HEK293 (cell line): ENCODE results near the gene CS.

Experiments used
- CTCF ChIA-PET: fragments of 350-600 bp; formaldehyde crosslinking; extraction: SDS; loops from one replicate; lab custom pipeline; 2021; ENCODE audit warnings: antibody characterized with exemption; lab: Yijun Ruan, JAX
- POLR2A ChIA-PET: fragments of 300-600 bp; formaldehyde crosslinking; extraction: SDS; loops from one replicate; lab custom pipeline; 2020; ENCODE audit warnings: antibody characterized with exemption, inconsistent platforms; lab: Yijun Ruan, JAX
- H3K27ac ChIP-seq: fragments of 200-500 bp; sonication (Bioruptor generic); 2 replicates; pipeline ENCODE4 v1.5.1; 2014; ENCODE audit warnings: low read depth, low read length, control low read depth, inconsistent platforms; ENCODE audit errors: extremely low read depth
- H3K36me3 ChIP-seq, 2 experiments: fragments of 200-500 bp in 1 of 2; sonication (Bioruptor generic) in 1 of 2; 1 replicate in 1 of 2; 2 replicates in 1 of 2; pipeline ENCODE4 v1.5.1; 2014 to 2017; ENCODE audit warnings: inconsistent platforms in 2 of 2, low read length in 2 of 2; ENCODE audit not compliant: control insufficient read depth in 2 of 2, insufficient read depth in 1 of 2
- H3K4me1 ChIP-seq: fragments of 200-500 bp; sonication (Bioruptor generic); 2 replicates; pipeline ENCODE4 v1.5.1; 2014; ENCODE audit warnings: mild to moderate bottlenecking, low read length, inconsistent platforms; ENCODE audit not compliant: control insufficient read depth, insufficient read depth
- H3K4me3 ChIP-seq: 2 replicates; pipeline ENCODE4 v1.5.1; 2011; ENCODE audit warnings: low read depth, mild to moderate bottlenecking, control low read depth, low read length, moderate library complexity
- H3K9me3 ChIP-seq: fragments of 200-500 bp; sonication (Bioruptor generic); 2 replicates; pipeline ENCODE4 v1.5.1; 2014; ENCODE audit warnings: low read depth, low read length, inconsistent platforms; ENCODE audit not compliant: control insufficient read depth, insufficient read depth
- PRDM1 ChIP-seq: fragments of 450-650 bp; formaldehyde crosslinking; IDR thresholded peaks from 2 replicates; pipeline ENCODE4; 2016; ENCODE audit warnings: missing biosample characterization, missing genetic modification characterization
- ZFHX2 ChIP-seq: fragments of 450-650 bp; formaldehyde crosslinking; conservative IDR thresholded peaks from 2 replicates; pipeline ENCODE4 v1.5.1; 2016; ENCODE audit warnings: missing biosample characterization, missing genetic modification characterization
- ZNF174 ChIP-seq: fragments of 450-650 bp; formaldehyde crosslinking; IDR thresholded peaks from 2 replicates; pipeline ENCODE4 v1.5.0; 2017; ENCODE audit warnings: missing biosample characterization, mild to moderate bottlenecking, missing genetic modification characterization
- ZNF223 ChIP-seq: fragments of 450-650 bp; formaldehyde crosslinking; IDR thresholded peaks from 2 replicates; pipeline ENCODE4 v1.5.1; 2016; ENCODE audit warnings: missing biosample characterization, missing genetic modification characterization
- ZNF501 ChIP-seq: fragments of 450-650 bp; formaldehyde crosslinking; IDR thresholded peaks from 2 replicates; pipeline ENCODE4 v1.5.1; 2016; ENCODE audit warnings: missing biosample characterization, missing genetic modification characterization
- ZNF529 ChIP-seq: fragments of 450-650 bp; formaldehyde crosslinking; IDR thresholded peaks from 2 replicates; pipeline ENCODE4 v1.5.1; 2017; ENCODE audit warnings: missing genetic modification characterization, missing biosample characterization; ENCODE audit not compliant: insufficient replicate concordance
- ZNF610 ChIP-seq: fragments of 450-650 bp; formaldehyde crosslinking; IDR thresholded peaks from 2 replicates; pipeline ENCODE4 v1.5.1; 2016; ENCODE audit warnings: missing biosample characterization, missing genetic modification characterization, borderline replicate concordance
- ZNF624 ChIP-seq: fragments of 450-650 bp; formaldehyde crosslinking; IDR thresholded peaks from 2 replicates; pipeline ENCODE4 v1.5.1; 2017; ENCODE audit warnings: missing biosample characterization, missing genetic modification characterization
- ZNF660 ChIP-seq: fragments of 450-650 bp; IDR thresholded peaks from 2 replicates; pipeline ENCODE4 v1.5.1; 2018; ENCODE audit warnings: missing biosample characterization, mild to moderate bottlenecking, missing genetic modification characterization
- TF ChIP-seq, protein P1 (sequence below): fragments of 450-650 bp; formaldehyde crosslinking; IDR thresholded peaks from 2 replicates; pipeline ENCODE4 v1.5.1; 2017; ENCODE audit warnings: missing biosample characterization, missing genetic modification characterization
- TF ChIP-seq, protein P2 (sequence below): fragments of 450-650 bp; formaldehyde crosslinking; IDR thresholded peaks from 2 replicates; pipeline ENCODE4 v1.5.1; 2016; ENCODE audit warnings: missing biosample characterization, missing genetic modification characterization
- TF ChIP-seq, protein P3 (sequence below): fragments of 450-650 bp; formaldehyde crosslinking; IDR thresholded peaks from 2 replicates; pipeline ENCODE4 v1.5.1; 2016; ENCODE audit warnings: missing biosample characterization, missing genetic modification characterization
- TF ChIP-seq, protein P4 (sequence below): fragments of 450-650 bp; formaldehyde crosslinking; IDR thresholded peaks from 2 replicates; pipeline ENCODE4 v1.5.1; 2016; ENCODE audit warnings: missing biosample characterization, missing genetic modification characterization
- TF ChIP-seq, protein P5 (sequence below): fragments of 450-650 bp; formaldehyde crosslinking; IDR thresholded peaks from 2 replicates; pipeline ENCODE4 v1.5.1; 2017; ENCODE audit warnings: missing biosample characterization, missing genetic modification characterization
- TF ChIP-seq, protein P6 (sequence below): fragments of 450-650 bp; formaldehyde crosslinking; IDR thresholded peaks from 2 replicates; pipeline ENCODE4 v1.5.1; 2017; ENCODE audit warnings: missing biosample characterization, missing genetic modification characterization

The CS gene

DNA sequence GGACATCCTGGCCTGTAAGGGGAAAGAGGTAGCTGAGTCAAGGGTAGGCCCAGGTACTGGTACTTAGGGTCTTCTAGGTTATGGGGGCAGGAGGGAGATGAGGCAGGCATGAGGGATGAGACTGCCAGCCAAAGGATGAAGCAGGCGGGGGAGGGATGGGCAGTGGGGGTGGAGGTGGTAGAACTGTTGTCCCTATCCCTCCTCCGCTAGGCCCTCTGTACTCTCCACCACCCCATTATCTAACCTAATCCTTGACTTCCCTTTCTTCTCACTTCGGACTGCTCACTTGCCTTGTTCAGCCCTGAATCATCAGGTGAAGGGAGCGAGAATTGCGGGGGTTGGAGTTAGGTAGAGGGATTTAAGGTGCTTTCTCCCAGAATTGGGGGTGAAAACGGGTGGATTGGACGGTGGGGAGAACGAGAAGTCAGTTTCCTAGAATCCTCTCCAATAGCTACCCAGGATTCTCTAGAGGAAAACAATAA lies 33.1 kb upstream of the CS start (continued):
- TF ChIP-seq, protein P1, sequence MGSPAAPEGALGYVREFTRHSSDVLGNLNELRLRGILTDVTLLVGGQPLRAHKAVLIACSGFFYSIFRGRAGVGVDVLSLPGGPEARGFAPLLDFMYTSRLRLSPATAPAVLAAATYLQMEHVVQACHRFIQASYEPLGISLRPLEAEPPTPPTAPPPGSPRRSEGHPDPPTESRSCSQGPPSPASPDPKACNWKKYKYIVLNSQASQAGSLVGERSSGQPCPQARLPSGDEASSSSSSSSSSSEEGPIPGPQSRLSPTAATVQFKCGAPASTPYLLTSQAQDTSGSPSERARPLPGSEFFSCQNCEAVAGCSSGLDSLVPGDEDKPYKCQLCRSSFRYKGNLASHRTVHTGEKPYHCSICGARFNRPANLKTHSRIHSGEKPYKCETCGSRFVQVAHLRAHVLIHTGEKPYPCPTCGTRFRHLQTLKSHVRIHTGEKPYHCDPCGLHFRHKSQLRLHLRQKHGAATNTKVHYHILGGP (tag by site-specific recombination) = peak; percentile 83
- TF ChIP-seq, protein P2, sequence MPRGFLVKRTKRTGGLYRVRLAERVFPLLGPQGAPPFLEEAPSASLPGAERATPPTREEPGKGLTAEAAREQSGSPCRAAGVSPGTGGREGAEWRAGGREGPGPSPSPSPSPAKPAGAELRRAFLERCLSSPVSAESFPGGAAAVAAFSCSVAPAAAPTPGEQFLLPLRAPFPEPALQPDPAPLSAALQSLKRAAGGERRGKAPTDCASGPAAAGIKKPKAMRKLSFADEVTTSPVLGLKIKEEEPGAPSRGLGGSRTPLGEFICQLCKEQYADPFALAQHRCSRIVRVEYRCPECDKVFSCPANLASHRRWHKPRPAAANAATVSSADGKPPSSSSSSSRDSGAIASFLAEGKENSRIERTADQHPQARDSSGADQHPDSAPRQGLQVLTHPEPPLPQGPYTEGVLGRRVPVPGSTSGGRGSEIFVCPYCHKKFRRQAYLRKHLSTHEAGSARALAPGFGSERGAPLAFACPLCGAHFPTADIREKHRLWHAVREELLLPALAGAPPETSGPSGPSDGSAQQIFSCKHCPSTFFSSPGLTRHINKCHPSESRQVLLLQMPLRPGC (tag by site-specific recombination) = no peak
- no peak for TF ChIP-seq ZNF610
- TF ChIP-seq, protein P3, sequence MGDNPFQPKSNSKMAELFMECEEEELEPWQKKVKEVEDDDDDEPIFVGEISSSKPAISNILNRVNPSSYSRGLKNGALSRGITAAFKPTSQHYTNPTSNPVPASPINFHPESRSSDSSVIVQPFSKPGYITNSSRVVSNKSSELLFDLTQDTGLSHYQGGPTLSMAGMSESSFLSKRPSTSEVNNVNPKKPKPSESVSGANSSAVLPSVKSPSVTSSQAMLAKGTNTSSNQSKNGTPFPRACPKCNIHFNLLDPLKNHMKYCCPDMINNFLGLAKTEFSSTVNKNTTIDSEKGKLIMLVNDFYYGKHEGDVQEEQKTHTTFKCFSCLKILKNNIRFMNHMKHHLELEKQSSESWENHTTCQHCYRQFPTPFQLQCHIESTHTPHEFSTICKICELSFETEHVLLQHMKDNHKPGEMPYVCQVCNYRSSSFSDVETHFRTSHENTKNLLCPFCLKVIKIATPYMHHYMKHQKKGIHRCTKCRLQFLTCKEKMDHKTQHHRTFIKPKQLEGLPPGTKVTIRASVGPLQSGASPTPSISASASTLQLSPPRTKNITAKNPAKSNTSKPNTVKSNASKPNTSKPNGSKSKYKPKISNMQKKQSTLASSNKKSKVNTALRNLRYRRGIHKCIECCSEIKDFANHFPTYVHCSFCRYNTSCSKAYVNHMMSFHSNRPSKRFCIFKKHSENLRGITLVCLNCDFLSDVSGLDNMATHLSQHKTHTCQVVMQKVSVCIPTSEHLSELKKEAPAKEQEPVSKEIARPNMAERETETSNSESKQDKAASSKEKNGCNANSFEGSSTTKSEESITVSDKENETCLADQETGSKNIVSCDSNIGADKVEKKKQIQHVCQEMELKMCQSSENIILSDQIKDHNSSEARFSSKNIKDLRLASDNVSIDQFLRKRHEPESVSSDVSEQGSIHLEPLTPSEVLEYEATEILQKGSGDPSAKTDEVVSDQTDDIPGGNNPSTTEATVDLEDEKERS (tag by site-specific recombination) = no peak
- TF ChIP-seq ZFHX2 = peak; percentile 34; the same call in 1 of the 2 replicates
- TF ChIP-seq ZNF223 = no peak
- TF ChIP-seq ZNF529 (tag by site-specific recombination) = no peak
- no peak for TF ChIP-seq ZNF660 (tag by site-specific recombination)
- no peak for TF ChIP-seq ZNF501 (tag by site-specific recombination)
- TF ChIP-seq, protein P4, sequence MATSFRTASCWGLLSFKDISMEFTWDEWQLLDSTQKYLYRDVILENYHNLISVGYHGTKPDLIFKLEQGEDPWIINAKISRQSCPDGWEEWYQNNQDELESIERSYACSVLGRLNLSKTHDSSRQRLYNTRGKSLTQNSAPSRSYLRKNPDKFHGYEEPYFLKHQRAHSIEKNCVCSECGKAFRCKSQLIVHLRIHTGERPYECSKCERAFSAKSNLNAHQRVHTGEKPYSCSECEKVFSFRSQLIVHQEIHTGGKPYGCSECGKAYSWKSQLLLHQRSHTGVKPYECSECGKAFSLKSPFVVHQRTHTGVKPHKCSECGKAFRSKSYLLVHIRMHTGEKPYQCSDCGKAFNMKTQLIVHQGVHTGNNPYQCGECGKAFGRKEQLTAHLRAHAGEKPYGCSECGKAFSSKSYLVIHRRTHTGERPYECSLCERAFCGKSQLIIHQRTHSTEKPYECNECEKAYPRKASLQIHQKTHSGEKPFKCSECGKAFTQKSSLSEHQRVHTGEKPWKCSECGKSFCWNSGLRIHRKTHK = no peak
- TF ChIP-seq ZNF624 (tag by site-specific recombination) = no peak
- TF ChIP-seq, all 188 proteins: peak for 9

DNA sequence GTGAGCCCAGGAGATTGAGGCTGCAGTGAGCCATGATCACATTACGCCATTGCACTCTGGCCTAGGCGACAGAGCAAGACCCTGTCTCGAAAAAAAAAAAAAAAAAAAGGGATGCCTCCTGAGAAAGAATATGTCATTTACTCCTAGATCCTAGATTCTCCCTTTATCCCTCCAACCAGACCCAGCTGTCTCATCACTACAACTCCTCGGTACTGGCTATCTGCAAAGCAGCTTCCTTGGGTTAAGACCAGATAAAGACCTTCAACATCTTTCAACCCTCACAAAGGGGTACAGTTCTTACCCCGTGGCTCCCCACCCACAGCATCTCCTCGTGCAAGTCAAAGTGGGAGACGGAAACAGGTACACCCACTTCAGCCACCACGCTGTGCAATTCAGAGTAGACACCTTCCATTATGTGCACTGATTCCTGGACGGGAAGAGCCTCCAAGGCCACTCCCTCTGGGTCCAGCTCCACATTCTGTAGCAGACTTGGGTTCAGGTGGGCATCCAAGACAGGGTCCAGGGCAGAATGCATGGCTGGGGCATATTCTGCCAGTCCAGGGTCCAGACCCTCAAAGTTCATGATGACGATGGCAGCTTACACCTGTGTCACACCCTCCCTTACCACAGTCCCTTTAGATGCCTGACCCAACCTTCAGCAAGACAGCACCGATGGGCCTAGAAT lies 32.5 kb upstream of the CS start:
- Histone ChIP-seq H3K4me1 (peaks cover 5% of the 10 kb centered on the region), H3K27ac (peak overlapping the region; percentile 80), H3K9me3 (no peaks in the 10 kb centered on the region), H3K36me3 (peaks cover 0 to 12% of the 10 kb centered on the region in 2 experiments; a peak in 2 of 3 replicates), H3K4me3 (peak overlapping the region; percentile 63)
- ChIA-PET CTCF (interaction anchor here (0.9 to 1.4 kb wide), 2 partner anchors 14 to 16 kb away, joined by 4 to 5 read pairs; no protein-coding TSS in a partner anchor), POLR2A (interaction anchor here (0.7 to 3.4 kb wide), 8 partner anchors 12 to 143 kb away, joined by 3 to 32 read pairs (median 4); partner anchors contain the start of genes CNPY2, SMARCC2 and STAT2)
- TF ChIP-seq, protein P5, sequence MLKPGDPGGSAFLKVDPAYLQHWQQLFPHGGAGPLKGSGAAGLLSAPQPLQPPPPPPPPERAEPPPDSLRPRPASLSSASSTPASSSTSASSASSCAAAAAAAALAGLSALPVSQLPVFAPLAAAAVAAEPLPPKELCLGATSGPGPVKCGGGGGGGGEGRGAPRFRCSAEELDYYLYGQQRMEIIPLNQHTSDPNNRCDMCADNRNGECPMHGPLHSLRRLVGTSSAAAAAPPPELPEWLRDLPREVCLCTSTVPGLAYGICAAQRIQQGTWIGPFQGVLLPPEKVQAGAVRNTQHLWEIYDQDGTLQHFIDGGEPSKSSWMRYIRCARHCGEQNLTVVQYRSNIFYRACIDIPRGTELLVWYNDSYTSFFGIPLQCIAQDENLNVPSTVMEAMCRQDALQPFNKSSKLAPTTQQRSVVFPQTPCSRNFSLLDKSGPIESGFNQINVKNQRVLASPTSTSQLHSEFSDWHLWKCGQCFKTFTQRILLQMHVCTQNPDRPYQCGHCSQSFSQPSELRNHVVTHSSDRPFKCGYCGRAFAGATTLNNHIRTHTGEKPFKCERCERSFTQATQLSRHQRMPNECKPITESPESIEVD (tag by site-specific recombination) = no peak
- TF ChIP-seq PRDM1 (tag by site-specific recombination) = no peak
- no peak for TF ChIP-seq ZNF174
- TF ChIP-seq, protein P6, sequence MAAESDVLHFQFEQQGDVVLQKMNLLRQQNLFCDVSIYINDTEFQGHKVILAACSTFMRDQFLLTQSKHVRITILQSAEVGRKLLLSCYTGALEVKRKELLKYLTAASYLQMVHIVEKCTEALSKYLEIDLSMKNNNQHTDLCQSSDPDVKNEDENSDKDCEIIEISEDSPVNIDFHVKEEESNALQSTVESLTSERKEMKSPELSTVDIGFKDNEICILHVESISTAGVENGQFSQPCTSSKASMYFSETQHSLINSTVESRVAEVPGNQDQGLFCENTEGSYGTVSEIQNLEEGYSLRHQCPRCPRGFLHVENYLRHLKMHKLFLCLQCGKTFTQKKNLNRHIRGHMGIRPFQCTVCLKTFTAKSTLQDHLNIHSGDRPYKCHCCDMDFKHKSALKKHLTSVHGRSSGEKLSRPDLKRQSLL (tag by site-specific recombination) = no peak
- no peak for TF ChIP-seq ZFHX2
